GM12892 (cell line): ENCODE measurements around the gene NHLRC2.

Experiments
- POLR2A ChIP-seq: IDR thresholded peaks from 2 replicates; pipeline ENCODE4 v1.6.1; 2011; ENCODE audit warnings: low read depth, low read length, control low read depth
- TAF1 ChIP-seq: IDR thresholded peaks from 2 replicates; pipeline ENCODE4 v1.6.1; 2011; ENCODE audit warnings: low read depth, mild to moderate bottlenecking, control low read depth, low read length, borderline replicate concordance

- TF ChIP-seq TAF1 (no peak), POLR2A (no peak)
These were observed 63.2 kb downstream of the NHLRC2 start for GRCh38 chr10:113917636-113918035.
